H1 (cell line): ENCODE measurements around the gene KIAA0319L. TPM values are rescaled to one million over a fixed set of nuclear protein-coding genes. Genes with fewer than 3 reads are reported as not detected.

ENCODE experiments used
- SP4 ChIP-seq: IDR thresholded peaks from 2 replicates; pipeline ENCODE4 v1.6.1; 2012; ENCODE audit warnings: low read length, inconsistent platforms
- polyA plus RNA-seq, 7 experiments: library from polyadenylated mRNA; depleted of rRNA in 3 of 7; stranded (reverse) in 5 of 7; unstranded in 2 of 7; fragments of >200 nt in 5 of 7; fragments of 200-250 nt in 2 of 7; gene quantifications; 1 replicate in 5 of 7; 2 replicates in 1 of 7; 4 replicates in 1 of 7; pipeline versions ENCODE4 v1.2.1 to v1.2.3, GENCODE V29; 2011 to 2013; ENCODE audit warnings: missing spikeins in 2 of 7, mixed read lengths in 2 of 7
- total RNA-seq: library from RNA; stranded (reverse); fragmentation: NEBNext Ultra II Directional; extraction: Animal tissue kit (Norgen Biotek cat#: 25700); gene quantifications from 2 replicates; pipeline ENCODE4 v1.2.1, GENCODE V29; 2021
- TF ChIP-seq, protein P1 (sequence below): IDR thresholded peaks from 2 replicates; pipeline ENCODE4 v1.6.1; 2011; ENCODE audit warnings: low read depth, mild to moderate bottlenecking, low read length; ENCODE audit not compliant: insufficient read depth

KIAA0319L gene
- total and polyA plus RNA-seq, 2 of the 8 experiments (the other 6 are each of a cell fraction or from before 2014, with no cell fraction given): 40.1 to 55.7 TPM

- no peak for TF ChIP-seq SP4
- TF ChIP-seq, protein P1, sequence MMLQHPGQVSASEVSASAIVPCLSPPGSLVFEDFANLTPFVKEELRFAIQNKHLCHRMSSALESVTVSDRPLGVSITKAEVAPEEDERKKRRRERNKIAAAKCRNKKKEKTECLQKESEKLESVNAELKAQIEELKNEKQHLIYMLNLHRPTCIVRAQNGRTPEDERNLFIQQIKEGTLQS: no peak
These were observed 24.5 kb downstream of the KIAA0319L start (continued) for GRCh38 chr1:35532497-35533223.
